HCT116 (cell line): Measurements from ENCODE around the gene TEKT2. TPM values are rescaled to one million over a fixed set of nuclear protein-coding genes. Genes with fewer than 3 reads are reported as not detected.

Experiments
- ATAC-seq: fragments of 200-7000 bp; cut with Tn5 transposase; 2 replicates; pipeline ENCODE4 v1.9.1; 2020; ENCODE audit warnings: mild to moderate bottlenecking, moderate library complexity
- BruUV-seq: library from RNA; stranded (reverse); fragments of 400-500 nt; replicated peaks from 2 replicates; lab custom pipeline; 2021; lab: Mats Ljungman, UMichigan
- CTCF ChIA-PET: fragments of 300-600 bp; sonication (Branson Sonifier 250); formaldehyde crosslinking; loops from one replicate; lab custom pipeline; 2021; ENCODE audit warnings: antibody characterized with exemption; lab: Charles Lee
- POLR2A ChIA-PET: fragments of 300-600, 350-600 bp; sonication (Branson Sonifier 250); formaldehyde crosslinking; loops from one replicate; lab custom pipeline; 2021; ENCODE audit warnings: antibody characterized with exemption; lab: Charles Lee
- RAD21 ChIA-PET, 2 experiments: fragments of 300-600 bp; sonication (Branson Sonifier 250); formaldehyde crosslinking; loops; one replicate each; lab custom pipeline; 2023; ENCODE audit warnings: low total read pairs in 2 of 2; ENCODE audit not compliant: uncharacterized antibody in 2 of 2, unreplicated experiment in 2 of 2, low non-redundant PET in 1 of 2; lab: Charles Lee
- DNase-seq: peaks from one replicate; pipeline ENCODE4 v3.0.0-alpha.2; 2010; ENCODE audit warnings: low read depth, low spot score
- H2AFZ ChIP-seq: fragments of 200-600 bp; shearing (Covaris generic), sonication (generic); 2 replicates; pipeline ENCODE4 v1.6.1; 2017; ENCODE audit warnings: low read depth, mixed run types, mixed read lengths, antibody characterized with exemption, low read length; ENCODE audit not compliant: poor library complexity, severe bottlenecking
- H3K27ac ChIP-seq: 2 replicates; pipeline ENCODE4 v1.5.1; 2012; ENCODE audit warnings: low read depth, low read length
- H3K27me3 ChIP-seq: fragments of 200-600 bp; sonication (generic); 2 replicates; pipeline ENCODE4 v1.6.1; 2016; ENCODE audit warnings: mixed run types, low read length, mixed read lengths; ENCODE audit not compliant: insufficient read depth
- H3K36me3 ChIP-seq, 2 experiments: fragments of 200-500 bp in 1 of 2; fragments of 200-600 bp in 1 of 2; sonication (Bioruptor generic) in 1 of 2; sonication (generic) in 1 of 2; 2 replicates each; pipeline versions ENCODE4 v1.5.1 to v1.6.1; 2014 to 2016; ENCODE audit warnings: low read length in 2 of 2, inconsistent platforms in 1 of 2, mixed read lengths in 1 of 2, mixed run types in 1 of 2; ENCODE audit not compliant: insufficient read depth in 2 of 2, control insufficient read depth in 1 of 2
- H3K4me1 ChIP-seq, 2 experiments: fragments of 200-600 bp in 1 of 2; sonication (generic) in 1 of 2; 2 replicates each; pipeline versions ENCODE4 v1.5.1 to v1.6.1; 2012 to 2017; ENCODE audit warnings: low read length in 2 of 2, inconsistent platforms in 1 of 2, mild to moderate bottlenecking in 1 of 2, mixed read lengths in 1 of 2, mixed run types in 1 of 2, moderate library complexity in 1 of 2; ENCODE audit not compliant: insufficient read depth in 2 of 2, control insufficient read depth in 1 of 2
- H3K4me2 ChIP-seq: fragments of 200-600 bp; sonication (generic); 2 replicates; pipeline ENCODE4 v1.6.1; 2017; ENCODE audit warnings: mixed run types, low read length, mixed read lengths
- H3K4me3 ChIP-seq, 2 experiments: fragments of 200-600 bp in 1 of 2; sonication (generic) in 1 of 2; replicated peaks in 1 of 2; 2 replicates each; pipeline ENCODE4 v1.5.1; 2011 to 2016; ENCODE audit warnings: low read length in 2 of 2, control low read depth in 1 of 2, low read depth in 1 of 2, mild to moderate bottlenecking in 1 of 2, mixed read lengths in 1 of 2, mixed run types in 1 of 2
- H3K79me2 ChIP-seq: fragments of 200-600 bp; sonication (generic); 2 replicates; pipeline ENCODE4 v1.6.1; 2017; ENCODE audit warnings: mild to moderate bottlenecking, mixed run types, low read length, moderate library complexity, mixed read lengths; ENCODE audit not compliant: insufficient read depth
- H3K9ac ChIP-seq: fragments of 200-600 bp; sonication (generic); 2 replicates; pipeline ENCODE4 v1.6.1; 2016; ENCODE audit warnings: low read length, mixed read lengths
- H3K9me2 ChIP-seq: fragments of 200-600 bp; sonication (generic), shearing (Covaris generic); 2 replicates; pipeline ENCODE4 v1.6.1; 2017; ENCODE audit warnings: mixed run types, mild to moderate bottlenecking, moderate library complexity; ENCODE audit not compliant: insufficient read depth
- H3K9me3 ChIP-seq, 2 experiments: fragments of 200-500 bp in 1 of 2; fragments of 200-600 bp in 1 of 2; sonication (Bioruptor generic) in 1 of 2; sonication (generic) in 1 of 2; 2 replicates each; pipeline ENCODE4 v1.6.1; 2014 to 2017; ENCODE audit warnings: low read length in 2 of 2, mixed read lengths in 2 of 2, inconsistent platforms in 1 of 2, low read depth in 1 of 2, mild to moderate bottlenecking in 1 of 2, mixed run types in 1 of 2, moderate library complexity in 1 of 2; ENCODE audit not compliant: control insufficient read depth in 1 of 2, insufficient read depth in 1 of 2
- H4K20me1 ChIP-seq: fragments of 200-600 bp; sonication (generic), shearing (Covaris generic); 2 replicates; pipeline ENCODE4 v1.6.1; 2017; ENCODE audit warnings: mixed run types, mild to moderate bottlenecking, moderate library complexity; ENCODE audit not compliant: insufficient read depth
- CEBPB ChIP-seq: IDR thresholded peaks from 2 replicates; pipeline ENCODE4 v1.6.1; 2012; ENCODE audit warnings: low read depth
- EGR1 ChIP-seq: IDR thresholded peaks from 2 replicates; pipeline ENCODE4 v1.6.1; 2012; ENCODE audit warnings: low read depth
- ELF1 ChIP-seq: IDR thresholded peaks from 2 replicates; pipeline ENCODE4 v1.6.1; 2012; ENCODE audit warnings: low read depth, borderline replicate concordance
- EZH2 ChIP-seq: fragments of 200-600 bp; sonication (generic); IDR thresholded peaks from 2 replicates; pipeline ENCODE4 v1.6.1; 2017; ENCODE audit warnings: antibody characterized with exemption, mixed run types
- FOSL1 ChIP-seq: IDR thresholded peaks from 2 replicates; pipeline ENCODE4 v1.6.1; 2012; ENCODE audit warnings: low read depth
- JUND ChIP-seq: IDR thresholded peaks from 2 replicates; pipeline ENCODE4 v1.6.1; 2012
- POLR2A ChIP-seq: IDR thresholded peaks from 2 replicates; pipeline ENCODE4 v1.7.0; 2011; ENCODE audit warnings: borderline replicate concordance; ENCODE audit not compliant: insufficient read depth, insufficient read length; ENCODE audit errors: extremely low read depth
- POLR2AphosphoS5 ChIP-seq: IDR thresholded peaks from 2 replicates; pipeline ENCODE4 v1.6.1; 2011; ENCODE audit warnings: mild to moderate bottlenecking, low read depth, low read length, moderate library complexity
- RAD21 ChIP-seq: IDR thresholded peaks from 2 replicates; pipeline ENCODE4 v1.6.1; 2012; ENCODE audit warnings: low read depth, mild to moderate bottlenecking
- SP1 ChIP-seq: IDR thresholded peaks from 2 replicates; pipeline ENCODE4 v1.6.1; 2012; ENCODE audit warnings: low read depth
- SRF ChIP-seq: IDR thresholded peaks from 2 replicates; pipeline ENCODE4 v1.6.1; 2012; ENCODE audit warnings: low read depth
- TCF7L2 ChIP-seq: IDR thresholded peaks from 2 replicates; pipeline ENCODE4 v1.7.0; 2011; ENCODE audit warnings: borderline replicate concordance, inconsistent platforms; ENCODE audit not compliant: insufficient read depth, insufficient read length; ENCODE audit errors: extremely low read depth
- YY1 ChIP-seq: IDR thresholded peaks from 2 replicates; pipeline ENCODE4 v1.6.1; 2011; ENCODE audit warnings: low read length, low read depth, moderate library complexity, mild to moderate bottlenecking; ENCODE audit not compliant: insufficient replicate concordance; ENCODE audit errors: extremely low read depth
- ZFX ChIP-seq: fragments of 450-650 bp; IDR thresholded peaks from 2 replicates; pipeline ENCODE4 v1.6.1; 2017
- ZNF274 ChIP-seq: fragments of 200-500 bp; sonication (Bioruptor generic); IDR thresholded peaks from 2 replicates; pipeline ENCODE4 v1.6.1; 2014; ENCODE audit warnings: mild to moderate bottlenecking, low read depth, low read length, inconsistent platforms
- intact Hi-C: fragments of 100-400 bp; cut with micrococcal nuclease; formaldehyde crosslinking; loops from 2 replicates; pipeline ENCODE4 v1.10.0; 2022
- total RNA-seq: library from RNA; stranded (reverse); gene quantifications from one replicate; pipeline ENCODE4 v1.2.1, GENCODE V29; 2021; ENCODE audit not compliant: unreplicated experiment
- TF ChIP-seq, protein P1 (sequence below): IDR thresholded peaks from 2 replicates; pipeline ENCODE4 v1.6.1; 2011; ENCODE audit warnings: mild to moderate bottlenecking, low read length, moderate library complexity; ENCODE audit not compliant: insufficient replicate concordance; ENCODE audit errors: extremely low read depth
- TF ChIP-seq, protein P2 (sequence below), 3 experiments: fragments of 200-600 bp in 1 of 3; sonication (generic) in 1 of 3; IDR thresholded peaks in 2 of 3; conservative IDR thresholded peaks in 1 of 3; 2 replicates each; pipeline ENCODE4 v1.5.1; 2012 to 2017; ENCODE audit warnings: low read depth in 2 of 3, low read length in 2 of 3, antibody characterized with exemption in 1 of 3, borderline replicate concordance in 1 of 3, control low read depth in 1 of 3, mild to moderate bottlenecking in 1 of 3, mixed read lengths in 1 of 3, mixed run types in 1 of 3, moderate library complexity in 1 of 3; ENCODE audit not compliant: insufficient read depth in 1 of 3
- TF ChIP-seq, protein P3 (sequence below): IDR thresholded peaks from 2 replicates; pipeline ENCODE4 v1.6.1; 2012
- TF ChIP-seq, protein P4 (sequence below): IDR thresholded peaks from 2 replicates; pipeline ENCODE4 v1.6.1; 2012

Gene TEKT2
- total RNA-seq, 1 experiment from 2014 or later: not detected

DNA sequence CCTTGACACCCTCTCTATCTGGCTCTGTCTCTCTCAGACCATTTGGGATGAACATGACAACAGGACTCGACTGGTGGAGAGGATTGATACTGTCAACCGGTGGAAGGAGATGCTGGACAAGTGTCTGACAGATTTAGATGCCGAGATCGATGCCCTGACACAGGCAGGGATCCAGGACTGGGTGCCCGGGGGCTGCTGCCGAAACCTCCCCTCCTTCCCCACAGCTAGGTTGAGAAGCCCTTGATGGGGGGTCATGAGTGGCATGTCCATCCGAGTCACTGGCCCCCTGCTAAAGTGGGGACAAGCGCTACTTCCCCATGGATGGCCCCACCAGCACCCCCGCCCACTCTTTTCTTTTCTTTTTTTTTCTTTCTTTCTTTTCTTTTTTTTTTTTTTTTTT is 1.2 kb downstream of the TEKT2 start:
- no peak for DNase-seq
- no peak for ATAC-seq
- no TSS peak for BruUV-seq
- Histone ChIP-seq H3K4me1 (peaks cover 0 to 17% of the 10 kb centered on the region in 2 experiments; a peak in 2 of 4 replicates), H4K20me1 (no peaks in the 10 kb centered on the region), H3K4me2 (no peak overlapping the region), H3K4me3 (no peak overlapping the region), H3K9me2 (no peaks in the 10 kb centered on the region), H3K9ac (no peak overlapping the region), H2AFZ (no peak overlapping the region), H3K79me2 (peaks cover 13% of the 10 kb centered on the region), H3K9me3 (no peaks in the 10 kb centered on the region)
- intact Hi-C loops: loop anchor here (10.0 kb wide), 1 partner anchor 230 kb away; no protein-coding TSS in a partner anchor
- RAD21 ChIA-PET: no interaction called here
- CTCF ChIA-PET: no interaction called here
- POLR2A ChIA-PET: no interaction called here
- no peak for TF ChIP-seq POLR2A
- TF ChIP-seq, protein P1, sequence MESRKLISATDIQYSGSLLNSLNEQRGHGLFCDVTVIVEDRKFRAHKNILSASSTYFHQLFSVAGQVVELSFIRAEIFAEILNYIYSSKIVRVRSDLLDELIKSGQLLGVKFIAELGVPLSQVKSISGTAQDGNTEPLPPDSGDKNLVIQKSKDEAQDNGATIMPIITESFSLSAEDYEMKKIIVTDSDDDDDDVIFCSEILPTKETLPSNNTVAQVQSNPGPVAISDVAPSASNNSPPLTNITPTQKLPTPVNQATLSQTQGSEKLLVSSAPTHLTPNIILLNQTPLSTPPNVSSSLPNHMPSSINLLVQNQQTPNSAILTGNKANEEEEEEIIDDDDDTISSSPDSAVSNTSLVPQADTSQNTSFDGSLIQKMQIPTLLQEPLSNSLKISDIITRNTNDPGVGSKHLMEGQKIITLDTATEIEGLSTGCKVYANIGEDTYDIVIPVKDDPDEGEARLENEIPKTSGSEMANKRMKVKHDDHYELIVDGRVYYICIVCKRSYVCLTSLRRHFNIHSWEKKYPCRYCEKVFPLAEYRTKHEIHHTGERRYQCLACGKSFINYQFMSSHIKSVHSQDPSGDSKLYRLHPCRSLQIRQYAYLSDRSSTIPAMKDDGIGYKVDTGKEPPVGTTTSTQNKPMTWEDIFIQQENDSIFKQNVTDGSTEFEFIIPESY: no peak
- TF ChIP-seq SP1: no peak
- TF ChIP-seq ZNF274: no peak
- no peak for TF ChIP-seq JUND
- TF ChIP-seq ZFX: no peak
- TF ChIP-seq TCF7L2: no peak
- TF ChIP-seq CEBPB: no peak
- TF ChIP-seq EZH2: no peak
- TF ChIP-seq, protein P2, sequence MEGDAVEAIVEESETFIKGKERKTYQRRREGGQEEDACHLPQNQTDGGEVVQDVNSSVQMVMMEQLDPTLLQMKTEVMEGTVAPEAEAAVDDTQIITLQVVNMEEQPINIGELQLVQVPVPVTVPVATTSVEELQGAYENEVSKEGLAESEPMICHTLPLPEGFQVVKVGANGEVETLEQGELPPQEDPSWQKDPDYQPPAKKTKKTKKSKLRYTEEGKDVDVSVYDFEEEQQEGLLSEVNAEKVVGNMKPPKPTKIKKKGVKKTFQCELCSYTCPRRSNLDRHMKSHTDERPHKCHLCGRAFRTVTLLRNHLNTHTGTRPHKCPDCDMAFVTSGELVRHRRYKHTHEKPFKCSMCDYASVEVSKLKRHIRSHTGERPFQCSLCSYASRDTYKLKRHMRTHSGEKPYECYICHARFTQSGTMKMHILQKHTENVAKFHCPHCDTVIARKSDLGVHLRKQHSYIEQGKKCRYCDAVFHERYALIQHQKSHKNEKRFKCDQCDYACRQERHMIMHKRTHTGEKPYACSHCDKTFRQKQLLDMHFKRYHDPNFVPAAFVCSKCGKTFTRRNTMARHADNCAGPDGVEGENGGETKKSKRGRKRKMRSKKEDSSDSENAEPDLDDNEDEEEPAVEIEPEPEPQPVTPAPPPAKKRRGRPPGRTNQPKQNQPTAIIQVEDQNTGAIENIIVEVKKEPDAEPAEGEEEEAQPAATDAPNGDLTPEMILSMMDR (IDR thresholded peaks at IDR 0.05 in 2 of 3, conservative IDR thresholded peaks at IDR 0.05 in 1 of 3; ENCODE audit: borderline replicate concordance in 1 of 3, insufficient read depth in 1 of 3, low read depth in 2 of 3, low read length in 2 of 3): no peak
- no peak for TF ChIP-seq FOSL1
- TF ChIP-seq POLR2AphosphoS5: no peak
- TF ChIP-seq ELF1: no peak
- TF ChIP-seq, protein P3, sequence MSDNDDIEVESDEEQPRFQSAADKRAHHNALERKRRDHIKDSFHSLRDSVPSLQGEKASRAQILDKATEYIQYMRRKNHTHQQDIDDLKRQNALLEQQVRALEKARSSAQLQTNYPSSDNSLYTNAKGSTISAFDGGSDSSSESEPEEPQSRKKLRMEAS: no peak
- no peak for TF ChIP-seq RAD21
- TF ChIP-seq EGR1: no peak
- no peak for TF ChIP-seq SRF
- no peak for TF ChIP-seq YY1
- TF ChIP-seq, protein P4, sequence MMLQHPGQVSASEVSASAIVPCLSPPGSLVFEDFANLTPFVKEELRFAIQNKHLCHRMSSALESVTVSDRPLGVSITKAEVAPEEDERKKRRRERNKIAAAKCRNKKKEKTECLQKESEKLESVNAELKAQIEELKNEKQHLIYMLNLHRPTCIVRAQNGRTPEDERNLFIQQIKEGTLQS: no peak
- TF ChIP-seq, all 23 proteins: peak for 0
- H3K36me3 ChIP-seq: no peaks in the 10 kb centered on the region
- no peak overlapping the region for H3K27ac ChIP-seq
- H3K27me3 ChIP-seq: no peaks in the 10 kb centered on the region
